AG04449 (cell line): ENCODE measurements around the gene C8G.

Source experiments
- CTCF ChIA-PET: fragments of 350-600 bp; formaldehyde crosslinking; extraction: SDS; loops from one replicate; lab custom pipeline; 2021; ENCODE audit warnings: antibody characterized with exemption; lab: Yijun Ruan, JAX
- POLR2A ChIA-PET: fragments of 400-600, 350-600 bp; formaldehyde crosslinking; extraction: SDS; loops from one replicate; lab custom pipeline; 2020; ENCODE audit warnings: antibody characterized with exemption, inconsistent platforms; lab: Yijun Ruan, JAX
- DNase-seq: peaks from one replicate; pipeline ENCODE4 v3.0.0-alpha.2; 2010; ENCODE audit warnings: low read depth, low spot score
- H3K4me3 ChIP-seq: 2 replicates; pipeline ENCODE4 v1.5.1; 2011; ENCODE audit warnings: low read depth, mild to moderate bottlenecking, control low read depth, low read length
- CTCF ChIP-seq: IDR thresholded peaks from one replicate; pipeline ENCODE4 v1.5.1; 2011; ENCODE audit warnings: mild to moderate bottlenecking, moderate library complexity, low read length, control low read depth, inconsistent platforms; ENCODE audit not compliant: insufficient read depth; ENCODE audit errors: missing control alignments

The C8G gene

DNA sequence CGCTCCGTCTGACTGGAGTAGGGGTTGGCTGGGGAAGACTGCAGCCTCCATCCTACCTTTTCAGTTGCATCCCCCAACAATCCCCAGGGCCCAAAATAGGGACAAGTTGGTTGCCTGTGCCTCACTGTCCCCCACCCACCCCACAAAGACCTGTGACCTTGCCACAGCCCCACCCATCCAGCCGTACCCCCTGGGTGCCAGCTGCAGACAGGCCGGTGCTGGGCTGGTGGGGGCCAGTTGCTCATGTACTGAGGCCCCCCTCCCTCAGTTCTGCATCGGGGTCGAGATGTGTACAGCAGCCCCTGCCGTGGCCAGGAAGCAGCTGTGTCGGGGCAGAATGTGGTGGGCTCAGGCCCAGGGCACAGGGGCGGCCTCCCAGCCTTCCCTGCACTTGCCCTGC is 38.1 kb downstream of the C8G start:
- no peak for TF ChIP-seq CTCF
- DNase-seq = no peak
- H3K4me3 ChIP-seq = no peak overlapping the region
- ChIA-PET POLR2A (no interaction called here), CTCF (interaction anchor here (0.9 kb wide), 1 partner anchor 64 kb away, joined by 3 read pairs; no protein-coding TSS in a partner anchor)

DNA sequence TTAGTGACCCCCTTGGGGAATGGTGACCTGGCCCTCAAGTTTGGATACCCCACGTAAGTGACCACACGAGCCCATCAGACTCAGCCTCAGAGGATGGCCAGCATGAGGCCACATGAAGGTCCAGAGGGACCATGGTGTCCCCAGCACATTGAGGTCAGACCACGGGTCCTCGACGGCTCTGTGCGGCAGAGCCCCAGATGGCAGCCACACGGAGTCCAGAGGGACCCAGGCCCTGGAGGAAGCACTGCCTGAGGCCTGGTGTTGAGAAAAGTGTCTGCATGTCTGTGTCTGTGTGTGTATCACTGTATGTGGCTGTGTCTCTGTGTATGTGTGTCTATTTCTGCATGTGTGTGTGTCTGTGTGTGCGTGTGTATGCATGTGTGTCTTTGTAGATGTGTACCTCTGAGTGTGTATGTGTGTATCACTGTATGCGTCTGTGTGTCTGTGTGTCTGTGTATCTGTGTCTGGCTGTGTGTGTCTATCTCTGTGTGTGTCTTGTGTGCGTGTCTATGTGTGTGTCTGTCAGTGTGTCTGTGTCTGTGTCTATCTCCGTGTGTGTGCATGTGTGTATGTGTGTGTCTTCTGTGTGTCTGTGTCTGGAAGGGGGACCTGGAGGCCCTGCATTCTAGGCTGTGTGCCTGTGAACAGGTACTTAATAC is 38.7 kb downstream of the C8G start:
- POLR2A ChIA-PET = no interaction called here
- CTCF ChIA-PET = no interaction called here
- DNase-seq = no peak
- no peak overlapping the region for H3K4me3 ChIP-seq
- TF ChIP-seq CTCF = no peak

GRCh38 chr9:136984464-136985026 is 39.5 kb downstream of the C8G start:
- TF ChIP-seq CTCF = no peak
- H3K4me3 ChIP-seq = no peak overlapping the region
- CTCF ChIA-PET = no interaction called here
- DNase-seq = no peak
- POLR2A ChIA-PET = no interaction called here

DNA sequence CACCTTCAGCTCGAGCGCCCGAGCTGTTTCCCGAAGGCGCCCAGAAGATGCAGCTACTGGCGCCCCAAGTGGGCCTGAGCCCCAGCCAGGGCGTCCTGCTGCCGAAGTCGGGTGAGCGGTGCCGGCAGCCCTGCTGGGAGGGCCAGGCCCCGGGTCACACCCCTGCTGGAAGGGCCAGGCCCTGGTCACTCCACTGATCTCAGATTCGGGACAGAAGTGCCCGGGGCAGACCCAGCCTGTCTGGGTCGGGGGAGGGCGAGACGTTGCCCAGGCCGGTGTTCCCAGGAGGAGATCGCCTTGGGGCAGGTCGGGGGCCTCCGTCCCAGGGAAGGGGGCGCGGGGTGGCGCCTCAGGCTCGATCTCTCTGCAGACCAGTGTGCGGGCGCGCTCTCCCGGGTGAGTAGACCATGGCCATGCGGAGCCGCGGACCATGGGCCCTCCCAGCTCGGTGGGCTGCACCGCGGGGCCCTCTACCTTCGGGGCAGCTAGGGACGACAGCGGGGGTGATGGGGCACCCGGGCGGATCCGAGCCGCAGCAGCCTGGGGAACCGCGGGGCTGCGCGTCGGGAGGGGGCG is 40.1 kb downstream of the C8G start:
- no peak for TF ChIP-seq CTCF
- POLR2A ChIA-PET = no interaction called here
- CTCF ChIA-PET = no interaction called here
- H3K4me3 ChIP-seq = no peak overlapping the region
- no peak for DNase-seq

GRCh38 chr9:136985853-136986252 is 40.8 kb downstream of the C8G start:
- no peak for DNase-seq
- TF ChIP-seq CTCF = no peak
- ChIA-PET POLR2A (no interaction called here), CTCF (no interaction called here)
- H3K4me3 ChIP-seq = no peak overlapping the region

- DNase-seq = no peak
- POLR2A ChIA-PET = no interaction called here
- no peak overlapping the region for H3K4me3 ChIP-seq
- CTCF ChIA-PET = interaction anchor here (1.1 kb wide), 1 partner anchor 41 kb away, joined by 3 read pairs; no protein-coding TSS in a partner anchor
- no peak for TF ChIP-seq CTCF
These were observed 43.8 kb downstream of the C8G start for GRCh38 chr9:136988872-136989271.
